ENCODE measurements around the gene CCDC73. TPM values are rescaled to one million over a fixed set of nuclear protein-coding genes. Genes with fewer than 3 reads are reported as not detected.

Gene CCDC73
- total RNA-seq, 1 experiment from 2014 or later: not detected

GRCh38 chr11:32566517-32566916 lies 227.9 kb downstream of the CCDC73 start:
- CTCF ChIA-PET: no interaction called here
- ATAC-seq (no peak), DNase-seq (ENCODE audit: low spot score) (no peak)
- Mint-ChIP-seq H3K27me3 (ENCODE audit: low read depth) (peaks cover 13% of the 10 kb centered on the region), H3K4me1 (peaks cover 12% of the 10 kb centered on the region), H3K27ac (no peak overlapping the region), H3K36me3 (no peaks in the 10 kb centered on the region), H3K4me3 (no peak overlapping the region), H3K9me3 (no peaks in the 10 kb centered on the region)
- TF ChIP-seq GABPB1 (CRISPR knock-in tag; IDR thresholded peaks at IDR 0.05): no peak
- POLR2A ChIA-PET: no interaction called here

- TF ChIP-seq AFF4 (CRISPR knock-in tag; IDR thresholded peaks at IDR 0.05; ENCODE audit: borderline replicate concordance) (no peak), PREB (CRISPR knock-in tag; IDR thresholded peaks at IDR 0.05; ENCODE audit: borderline replicate concordance) (no peak), ZNF423 (CRISPR knock-in tag; IDR thresholded peaks at IDR 0.05) (no peak), ATF6 (CRISPR knock-in tag; IDR thresholded peaks at IDR 0.05) (no peak), HMGA2 (CRISPR knock-in tag; IDR thresholded peaks at IDR 0.05) (no peak), E2F1 (CRISPR knock-in tag; IDR thresholded peaks at IDR 0.05) (no peak), EMX1 (CRISPR knock-in tag; IDR thresholded peaks at IDR 0.05) (no peak), IRF1 (CRISPR knock-in tag; IDR thresholded peaks at IDR 0.05) (no peak), AR (CRISPR knock-in tag; IDR thresholded peaks at IDR 0.05) (no peak), CTCF (IDR thresholded peaks at IDR 0.05) (no peak)
- no peak overlapping the region for H3K4me3 Mint-ChIP-seq
- H3K27me3 Mint-ChIP-seq (ENCODE audit: low read depth): no peaks in the 10 kb centered on the region
- DNase-seq (ENCODE audit: low spot score): no peak
- H3K9me3 Mint-ChIP-seq: no peaks in the 10 kb centered on the region
- H3K27ac Mint-ChIP-seq: no peak overlapping the region
- ChIA-PET CTCF (no interaction called here), POLR2A (no interaction called here)
- H3K36me3 Mint-ChIP-seq: no peaks in the 10 kb centered on the region
- no peak for ATAC-seq
- no peaks in the 10 kb centered on the region for H3K4me1 Mint-ChIP-seq
Observed at GRCh38 chr11:32563600-32563959, 230.9 kb downstream of the CCDC73 start.
